Erythroblast (primary cell): Measurements from ENCODE around the gene UBR1.

Experiments
- GATA1 ChIP-seq: IDR thresholded peaks from 2 replicates; pipeline ENCODE4 v1.6.1; 2011; ENCODE audit warnings: low read depth, mild to moderate bottlenecking, control low read depth, low read length, moderate library complexity
- POLR2A ChIP-seq: IDR thresholded peaks from 2 replicates; pipeline ENCODE4 v1.6.1; 2011; ENCODE audit warnings: mild to moderate bottlenecking, low read length

DNA sequence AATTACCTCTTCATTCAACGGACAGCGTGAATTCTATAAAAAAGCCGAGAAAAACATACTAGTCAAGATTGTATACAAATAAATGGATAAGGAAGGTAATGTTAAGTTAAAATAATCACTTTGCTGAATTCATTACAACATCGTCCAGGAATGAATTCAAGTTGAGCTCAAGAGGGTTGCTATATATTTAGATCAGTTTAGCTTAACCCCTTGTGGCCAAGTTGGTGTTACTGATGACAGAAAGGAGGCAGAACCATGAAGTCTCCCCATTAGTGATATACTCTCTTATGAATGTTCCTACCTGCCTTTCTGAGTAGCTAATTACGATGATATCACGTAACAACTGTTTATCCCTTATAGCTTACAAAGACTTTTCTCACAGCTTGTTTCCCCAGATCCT lies 34.9 kb downstream of the UBR1 start:
- no peak for TF ChIP-seq POLR2A
- no peak for TF ChIP-seq GATA1
